GM12878 (cell line): ENCODE measurements around the gene FTO.

Experiments
- BCL11A ChIP-seq: IDR thresholded peaks from 2 replicates; pipeline ENCODE4 v1.6.1; 2011; ENCODE audit warnings: low read depth, low read length
- CEBPB ChIP-seq, 2 experiments: fragments of 150-350 bp in 1 of 2; IDR thresholded peaks; 2 replicates each; pipeline ENCODE4 v1.6.1; 2012 to 2014; ENCODE audit warnings: low read depth in 2 of 2, low read length in 2 of 2, borderline replicate concordance in 1 of 2, inconsistent platforms in 1 of 2
- CTCF ChIP-seq, 3 experiments: IDR thresholded peaks in 2 of 3; conservative IDR thresholded peaks in 1 of 3; 2 replicates each; pipeline ENCODE4 v1.5.1; 2011; ENCODE audit warnings: low read depth in 3 of 3, low read length in 3 of 3, mild to moderate bottlenecking in 3 of 3, control low read depth in 2 of 3, moderate library complexity in 2 of 3, inconsistent platforms in 1 of 3, mixed read lengths in 1 of 3; ENCODE audit not compliant: control insufficient read depth in 2 of 3, insufficient read depth in 1 of 3; ENCODE audit errors: extremely low read depth in 1 of 3
- EZH2 ChIP-seq: IDR thresholded peaks from 2 replicates; pipeline ENCODE4 v1.6.1; 2012; ENCODE audit warnings: low read depth, mild to moderate bottlenecking, control low read depth, inconsistent platforms, low read length, borderline replicate concordance; ENCODE audit not compliant: control insufficient read depth
- POLR2A ChIP-seq: IDR thresholded peaks from 2 replicates; pipeline ENCODE4 v1.6.1; 2011; ENCODE audit warnings: low read depth, mild to moderate bottlenecking, low read length
- SUZ12 ChIP-seq: fragments of 200-600 bp; sonication (generic); IDR thresholded peaks from one replicate; pipeline ENCODE4 v1.6.1; 2018; ENCODE audit warnings: antibody characterized with exemption, mild to moderate bottlenecking; ENCODE audit not compliant: unreplicated experiment
- YY1 ChIP-seq: IDR thresholded peaks from 2 replicates; pipeline ENCODE4 v1.6.1; 2011; ENCODE audit warnings: low read depth, mild to moderate bottlenecking, low read length
- TF ChIP-seq, protein P1 (sequence below): IDR thresholded peaks from 2 replicates; pipeline ENCODE4 v1.6.1; 2011; ENCODE audit warnings: borderline replicate concordance, low read depth, mild to moderate bottlenecking, moderate library complexity, mixed read lengths, low read length; ENCODE audit not compliant: insufficient read depth; ENCODE audit errors: extremely low read length
- TF ChIP-seq, protein P2 (sequence below): fragments of 450-650 bp; formaldehyde crosslinking; IDR thresholded peaks from 2 replicates; pipeline ENCODE4 v1.4.0; 2020; ENCODE audit warnings: mild to moderate bottlenecking, moderate library complexity

- TF ChIP-seq POLR2A = no peak
- TF ChIP-seq CTCF (IDR thresholded peaks at IDR 0.05 in 2 of 3, conservative IDR thresholded peaks at IDR 0.05 in 1 of 3; ENCODE audit: control insufficient read depth in 2 of 3, extremely low read depth in 1 of 3, insufficient read depth in 1 of 3, low read depth in 3 of 3, low read length in 3 of 3) = no peak
- no peak for TF ChIP-seq BCL11A
- TF ChIP-seq YY1 = no peak
- TF ChIP-seq, protein P1, sequence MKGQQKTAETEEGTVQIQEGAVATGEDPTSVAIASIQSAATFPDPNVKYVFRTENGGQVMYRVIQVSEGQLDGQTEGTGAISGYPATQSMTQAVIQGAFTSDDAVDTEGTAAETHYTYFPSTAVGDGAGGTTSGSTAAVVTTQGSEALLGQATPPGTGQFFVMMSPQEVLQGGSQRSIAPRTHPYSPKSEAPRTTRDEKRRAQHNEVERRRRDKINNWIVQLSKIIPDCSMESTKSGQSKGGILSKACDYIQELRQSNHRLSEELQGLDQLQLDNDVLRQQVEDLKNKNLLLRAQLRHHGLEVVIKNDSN = no peak
- TF ChIP-seq, protein P2, sequence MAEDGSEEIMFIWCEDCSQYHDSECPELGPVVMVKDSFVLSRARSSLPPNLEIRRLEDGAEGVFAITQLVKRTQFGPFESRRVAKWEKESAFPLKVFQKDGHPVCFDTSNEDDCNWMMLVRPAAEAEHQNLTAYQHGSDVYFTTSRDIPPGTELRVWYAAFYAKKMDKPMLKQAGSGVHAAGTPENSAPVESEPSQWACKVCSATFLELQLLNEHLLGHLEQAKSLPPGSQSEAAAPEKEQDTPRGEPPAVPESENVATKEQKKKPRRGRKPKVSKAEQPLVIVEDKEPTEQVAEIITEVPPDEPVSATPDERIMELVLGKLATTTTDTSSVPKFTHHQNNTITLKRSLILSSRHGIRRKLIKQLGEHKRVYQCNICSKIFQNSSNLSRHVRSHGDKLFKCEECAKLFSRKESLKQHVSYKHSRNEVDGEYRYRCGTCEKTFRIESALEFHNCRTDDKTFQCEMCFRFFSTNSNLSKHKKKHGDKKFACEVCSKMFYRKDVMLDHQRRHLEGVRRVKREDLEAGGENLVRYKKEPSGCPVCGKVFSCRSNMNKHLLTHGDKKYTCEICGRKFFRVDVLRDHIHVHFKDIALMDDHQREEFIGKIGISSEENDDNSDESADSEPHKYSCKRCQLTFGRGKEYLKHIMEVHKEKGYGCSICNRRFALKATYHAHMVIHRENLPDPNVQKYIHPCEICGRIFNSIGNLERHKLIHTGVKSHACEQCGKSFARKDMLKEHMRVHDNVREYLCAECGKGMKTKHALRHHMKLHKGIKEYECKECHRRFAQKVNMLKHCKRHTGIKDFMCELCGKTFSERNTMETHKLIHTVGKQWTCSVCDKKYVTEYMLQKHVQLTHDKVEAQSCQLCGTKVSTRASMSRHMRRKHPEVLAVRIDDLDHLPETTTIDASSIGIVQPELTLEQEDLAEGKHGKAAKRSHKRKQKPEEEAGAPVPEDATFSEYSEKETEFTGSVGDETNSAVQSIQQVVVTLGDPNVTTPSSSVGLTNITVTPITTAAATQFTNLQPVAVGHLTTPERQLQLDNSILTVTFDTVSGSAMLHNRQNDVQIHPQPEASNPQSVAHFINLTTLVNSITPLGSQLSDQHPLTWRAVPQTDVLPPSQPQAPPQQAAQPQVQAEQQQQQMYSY (CRISPR knock-in tag) = no peak
- TF ChIP-seq EZH2 = no peak
- no peak for TF ChIP-seq SUZ12
- no peak for TF ChIP-seq CEBPB (IDR thresholded peaks at IDR 0.05; ENCODE audit: borderline replicate concordance in 1 of 2, low read depth in 2 of 2, low read length in 2 of 2)
Observed at GRCh38 chr16:54159490-54160080, 455.6 kb downstream of the FTO start.
